HG02759 (cell line): ENCODE results near the gene CFAP73.
"Not testable (repeated sequence)": the region's sequence is repeated elsewhere in the genome, so short reads cannot be mapped to it uniquely, and the experiment has no call there.

ENCODE experiments used
- ATAC-seq: cut with Tn5 transposase; IDR thresholded peaks from one replicate; pipeline ENCODE4 v1.9.1; 2021; ENCODE audit warnings: mild to moderate bottlenecking, moderate library complexity; ENCODE audit not compliant: unreplicated experiment

The CFAP73 gene

GRCh38 chr12:113149361-113150150, at the start of gene CFAP73:
CFAP73 (plus strand) TSS chr12:113149724; CDS start chr12:113149858, 134 bp downstream.
- no peak for ATAC-seq

GRCh38 chr12:113099764-113100163, 49.8 kb upstream of the CFAP73 start:
- ATAC-seq = no peak

GRCh38 chr12:113101751-113102150, 47.8 kb upstream of the CFAP73 start:
- ATAC-seq = no peak

- no peak for ATAC-seq
Observed at GRCh38 chr12:113102811-113103210, 46.7 kb upstream of the CFAP73 start.

GRCh38 chr12:113103756-113104450, 45.6 kb upstream of the CFAP73 start:
- no peak for ATAC-seq

GRCh38 chr12:113104953-113105510, 44.5 kb upstream of the CFAP73 start:
- ATAC-seq = no peak

GRCh38 chr12:113105606-113106271, 43.8 kb upstream of the CFAP73 start:
- ATAC-seq = no peak

GRCh38 chr12:113106361-113106760, 43.2 kb upstream of the CFAP73 start:
- ATAC-seq = no peak

- no peak for ATAC-seq
Observed at GRCh38 chr12:113108308-113108707, 41.2 kb upstream of the CFAP73 start.

GRCh38 chr12:113109360-113109759, 40.2 kb upstream of the CFAP73 start:
- no peak for ATAC-seq

- ATAC-seq = no peak
Observed at GRCh38 chr12:113109872-113110599, 39.5 kb upstream of the CFAP73 start.

GRCh38 chr12:113111247-113111646, 38.3 kb upstream of the CFAP73 start:
- no peak for ATAC-seq

GRCh38 chr12:113112043-113112899, 37.3 kb upstream of the CFAP73 start:
- ATAC-seq = no peak

GRCh38 chr12:113113397-113113796, 36.1 kb upstream of the CFAP73 start:
- no peak for ATAC-seq

GRCh38 chr12:113114447-113115178, 34.9 kb upstream of the CFAP73 start:
- ATAC-seq = no peak

GRCh38 chr12:113115455-113116126, 33.9 kb upstream of the CFAP73 start:
- no peak for ATAC-seq

GRCh38 chr12:113116875-113117274, 32.6 kb upstream of the CFAP73 start:
- ATAC-seq = no peak

- ATAC-seq = not testable (repeated sequence)
Observed at GRCh38 chr12:113117684-113118083, 31.8 kb upstream of the CFAP73 start.

- no peak for ATAC-seq
Observed at GRCh38 chr12:113118142-113118541, 31.4 kb upstream of the CFAP73 start.
